Stimulated activated naive B cell treated with anti-CD40 and anti-IgM and Interleukin-4, amounts not matched to agents 10 μg/mL and 1 μg/mL and 100 μg/mL, for 72 hours (primary cell): Measurements from ENCODE around the gene CPLX1.
A peak's percentile ranks its signal among the peaks of the same experiment; 100 is the strongest.

Experiments
- ATAC-seq, 2 donors: fragments of 150-1000 bp; cut with Tn5 transposase; replicated peaks; 2 replicates each; pipeline ENCODE4 v1.10.0; 2021; ENCODE audit warnings: moderate library complexity in 1 of 2
- DNase-seq: peaks from one replicate; pipeline ENCODE4 v3.0.0; 2021
- H3K27ac Mint-ChIP-seq: one replicate; pipeline ENCODE4 v1.8.0; 2022; ENCODE audit warnings: mild to moderate bottlenecking, mixed read lengths
- H3K27me3 Mint-ChIP-seq, 2 donors: one replicate each; pipeline ENCODE4 v1.8.0; 2022; ENCODE audit warnings: mixed read lengths in 2 of 2
- H3K36me3 Mint-ChIP-seq, 2 donors: one replicate each; pipeline ENCODE4 v1.8.0; 2022; ENCODE audit warnings: mixed read lengths in 2 of 2, mild to moderate bottlenecking in 1 of 2
- H3K4me1 Mint-ChIP-seq, 2 donors: one replicate each; pipeline ENCODE4 v1.8.0; 2022; ENCODE audit warnings: mixed read lengths in 2 of 2, mild to moderate bottlenecking in 1 of 2
- H3K4me3 Mint-ChIP-seq, 2 donors: one replicate each; pipeline ENCODE4 v1.8.0; 2022; ENCODE audit warnings: mild to moderate bottlenecking in 2 of 2, mixed read lengths in 2 of 2, moderate library complexity in 1 of 2
- H3K9me3 Mint-ChIP-seq, 2 donors: one replicate each; pipeline ENCODE4 v1.8.0; 2022; ENCODE audit warnings: mixed read lengths in 2 of 2, mild to moderate bottlenecking in 1 of 2

Gene CPLX1

DNA sequence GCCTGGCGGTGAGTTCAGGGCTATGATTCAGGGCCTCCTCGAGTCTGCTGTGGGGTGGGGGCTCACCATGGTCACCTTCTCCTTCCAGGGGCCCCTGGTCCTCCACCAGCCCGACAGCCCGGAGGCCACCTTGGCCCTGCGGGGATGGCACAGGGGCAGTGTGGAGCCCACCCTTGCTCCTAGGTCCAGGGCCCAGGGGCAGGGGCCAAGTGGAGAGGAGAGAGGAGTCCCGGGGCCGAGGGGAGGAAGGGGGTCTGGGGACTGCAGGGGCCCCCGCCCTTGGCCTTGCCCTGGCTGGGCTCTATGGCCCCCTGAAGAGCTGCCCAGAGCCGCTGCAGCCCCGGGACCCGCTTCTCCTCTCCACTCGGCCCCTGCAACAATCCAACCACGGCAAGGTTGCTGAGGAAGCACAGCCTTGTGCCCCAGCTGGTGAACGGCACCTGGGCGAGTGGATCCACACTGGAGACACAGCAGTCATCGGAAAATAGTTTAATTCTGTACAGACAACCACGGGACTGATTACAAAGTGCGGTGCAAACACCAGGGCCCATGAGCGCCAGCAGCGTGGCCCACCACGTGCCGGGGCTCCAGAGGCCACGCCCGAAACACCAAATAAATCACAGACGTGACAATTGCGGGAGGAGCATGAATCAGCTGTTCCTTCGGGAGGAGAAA lies 23.0 kb upstream of the CPLX1 start:
- peaks cover 56 to 67% of the 10 kb centered on the region in 2 donors for H3K36me3 Mint-ChIP-seq
- H3K27me3 Mint-ChIP-seq: no peaks in the 10 kb centered on the region
- ATAC-seq (no peak), DNase-seq (no peak)
- no peaks in the 10 kb centered on the region for H3K4me1 Mint-ChIP-seq
- peaks cover 4% of the 10 kb centered on the region in 2 donors for H3K9me3 Mint-ChIP-seq
- no peak overlapping the region for H3K27ac Mint-ChIP-seq
- H3K4me3 Mint-ChIP-seq: no peak overlapping the region

DNA sequence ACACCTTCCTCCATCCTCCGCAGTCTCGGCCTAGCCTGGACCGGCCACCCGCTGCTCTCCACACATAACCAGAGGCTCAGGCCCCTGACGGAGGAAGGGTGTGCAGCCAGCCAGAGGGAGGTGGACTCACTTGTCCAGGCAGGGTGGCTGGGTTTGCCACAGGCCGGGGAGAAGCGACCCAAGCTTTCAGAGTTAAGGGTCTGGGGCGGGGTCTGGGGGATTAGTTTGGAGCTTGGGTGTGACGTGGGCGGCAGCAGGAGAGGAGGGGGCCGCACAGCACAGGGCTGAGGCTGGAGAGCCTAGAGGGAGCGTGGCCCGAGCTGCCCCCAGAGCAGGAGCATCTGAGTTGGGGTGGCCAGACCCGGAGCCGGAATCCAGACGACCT lies 22.4 kb upstream of the CPLX1 start:
- DNase-seq: no peak
- no peak overlapping the region for H3K4me3 Mint-ChIP-seq
- no peaks in the 10 kb centered on the region for H3K27me3 Mint-ChIP-seq
- peaks cover 59 to 64% of the 10 kb centered on the region in 2 donors for H3K36me3 Mint-ChIP-seq
- H3K4me1 Mint-ChIP-seq: no peaks in the 10 kb centered on the region
- H3K27ac Mint-ChIP-seq: no peak overlapping the region
- ATAC-seq: no peak
- H3K9me3 Mint-ChIP-seq: peaks cover 4% of the 10 kb centered on the region in 2 donors

DNA sequence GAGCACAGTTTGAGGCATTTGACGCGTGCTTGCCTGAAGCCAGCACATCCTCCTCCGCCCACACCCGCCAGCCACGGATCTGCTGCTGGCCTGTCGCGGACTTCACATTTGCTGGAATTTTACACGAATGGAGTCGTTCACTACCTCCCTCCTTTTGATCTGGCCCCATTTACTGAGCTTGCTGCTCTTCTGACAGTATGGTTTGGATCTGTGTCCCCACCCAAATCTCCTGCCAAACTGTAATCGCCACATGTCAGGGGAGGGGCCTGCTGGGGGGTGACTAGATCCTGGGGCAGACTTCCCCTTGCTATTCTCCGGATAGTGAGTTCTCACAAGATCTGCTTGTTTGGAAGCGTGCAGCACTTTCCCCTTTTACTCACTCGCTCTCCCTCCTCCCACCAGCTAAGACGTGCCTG lies 19.9 kb upstream of the CPLX1 start:
- H3K9me3 Mint-ChIP-seq: peaks cover 7% of the 10 kb centered on the region in 2 donors
- H3K27ac Mint-ChIP-seq: no peak overlapping the region
- no peak for ATAC-seq
- H3K27me3 Mint-ChIP-seq: no peaks in the 10 kb centered on the region
- no peaks in the 10 kb centered on the region for H3K4me1 Mint-ChIP-seq
- H3K36me3 Mint-ChIP-seq: peaks cover 58 to 60% of the 10 kb centered on the region in 2 donors
- no peak overlapping the region for H3K4me3 Mint-ChIP-seq
- DNase-seq: no peak

DNA sequence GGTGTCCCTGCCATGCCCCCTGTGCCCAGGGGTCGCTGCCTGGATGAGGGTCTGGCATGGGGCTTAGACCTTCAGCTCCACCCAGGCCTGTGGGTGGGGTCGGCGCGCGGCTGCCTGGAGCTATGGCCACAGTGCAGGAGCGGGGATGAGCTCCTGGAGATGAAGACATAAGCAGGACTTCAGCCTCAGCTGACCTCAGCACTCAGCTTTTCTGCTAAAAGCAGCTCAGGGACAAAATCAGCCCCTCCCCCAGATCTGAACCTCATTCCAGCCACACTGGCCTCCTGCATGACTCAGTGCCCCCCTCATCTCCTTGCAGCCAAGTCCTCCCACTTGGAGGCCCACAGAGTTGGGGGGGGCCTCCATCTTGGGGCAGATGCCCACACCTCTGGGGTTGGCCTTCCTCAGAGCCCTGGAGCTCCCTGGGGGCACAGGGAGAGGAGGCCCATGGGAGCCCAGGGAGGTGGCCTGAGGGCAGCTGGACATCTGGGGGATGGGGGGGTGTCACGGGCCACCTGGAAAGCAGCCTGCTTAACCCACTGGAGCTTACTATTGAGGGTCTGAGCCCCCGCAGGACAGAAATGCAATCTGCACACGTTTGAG lies 19.4 kb upstream of the CPLX1 start:
- Mint-ChIP-seq H3K27ac (no peak overlapping the region), H3K9me3 (peaks cover 7% of the 10 kb centered on the region in 2 donors), H3K4me1 (no peaks in the 10 kb centered on the region), H3K27me3 (no peaks in the 10 kb centered on the region), H3K4me3 (no peak overlapping the region), H3K36me3 (peaks cover 55 to 59% of the 10 kb centered on the region in 2 donors)
- ATAC-seq (no peak), DNase-seq (no peak)

DNA sequence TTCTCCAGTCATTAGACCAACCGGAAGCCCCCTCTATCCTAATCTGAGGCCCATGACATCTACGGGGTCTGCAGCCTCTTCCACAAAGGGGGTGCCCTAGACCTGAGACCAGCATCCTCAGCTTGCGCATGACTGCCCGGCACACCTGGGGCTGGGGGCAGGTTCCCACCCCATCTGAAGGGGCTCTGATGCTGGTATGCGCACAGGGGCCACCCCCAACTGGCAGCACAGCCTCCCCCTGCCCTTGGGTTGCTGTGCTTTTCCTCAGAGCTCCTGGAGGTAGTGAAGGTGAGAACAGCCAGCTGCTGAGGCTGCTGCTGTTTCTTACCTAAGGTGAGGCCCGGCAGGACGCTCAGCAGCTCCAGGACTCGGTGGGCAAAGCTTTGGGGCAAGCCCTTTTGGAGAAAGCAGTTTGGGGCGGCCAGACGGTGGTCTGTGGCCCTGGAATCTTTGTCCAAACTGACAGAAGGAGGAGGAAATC lies 18.9 kb upstream of the CPLX1 start:
- Mint-ChIP-seq H3K27ac (no peak overlapping the region), H3K27me3 (no peaks in the 10 kb centered on the region), H3K9me3 (peaks cover 7 to 9% of the 10 kb centered on the region in 2 donors), H3K36me3 (peaks cover 59% of the 10 kb centered on the region in 2 donors), H3K4me3 (no peak overlapping the region), H3K4me1 (no peaks in the 10 kb centered on the region)
- ATAC-seq (no peak), DNase-seq (no peak)

DNA sequence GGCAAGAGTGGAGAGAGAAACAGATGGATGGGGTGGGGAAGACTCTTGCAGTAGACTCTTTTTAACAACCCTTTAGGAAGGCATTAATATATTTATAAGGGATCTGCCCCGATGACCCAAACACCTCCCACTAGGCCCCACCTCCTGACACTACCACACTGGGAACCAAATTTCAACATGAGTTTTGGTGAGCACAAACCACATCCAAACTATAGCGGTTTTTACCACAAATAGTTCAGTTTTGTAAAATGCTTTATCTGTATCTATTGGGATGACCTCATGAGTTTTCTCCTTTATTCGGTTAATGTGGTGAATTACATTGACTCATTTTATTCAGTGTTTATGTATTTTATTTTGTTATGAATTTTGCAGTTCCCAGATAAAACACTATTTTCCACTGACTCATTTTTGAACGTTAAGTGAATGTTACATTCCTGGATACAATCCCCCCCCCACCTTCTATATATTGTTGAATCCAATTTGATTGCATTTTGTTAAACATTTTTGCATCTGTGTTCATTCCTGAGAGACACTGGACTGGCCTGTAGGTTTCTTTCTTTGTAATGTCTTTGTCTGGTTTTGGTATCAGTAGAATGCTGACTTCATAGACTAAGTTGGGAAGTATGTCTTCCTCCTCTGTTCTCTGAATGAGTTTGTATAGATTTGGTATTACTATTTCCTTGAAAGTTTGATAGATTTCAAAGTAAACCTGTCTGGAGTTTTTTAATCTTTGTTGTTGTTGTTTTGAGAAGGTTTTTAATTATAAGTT lies 13.9 kb upstream of the CPLX1 start:
- no peaks in the 10 kb centered on the region for H3K4me1 Mint-ChIP-seq
- DNase-seq (no peak), ATAC-seq (no peak)
- no peak overlapping the region for H3K27ac Mint-ChIP-seq
- H3K9me3 Mint-ChIP-seq: peaks cover 17 to 25% of the 10 kb centered on the region in 2 donors
- H3K27me3 Mint-ChIP-seq: no peaks in the 10 kb centered on the region
- H3K36me3 Mint-ChIP-seq: peaks cover 45 to 57% of the 10 kb centered on the region in 2 donors
- no peak overlapping the region for H3K4me3 Mint-ChIP-seq

DNA sequence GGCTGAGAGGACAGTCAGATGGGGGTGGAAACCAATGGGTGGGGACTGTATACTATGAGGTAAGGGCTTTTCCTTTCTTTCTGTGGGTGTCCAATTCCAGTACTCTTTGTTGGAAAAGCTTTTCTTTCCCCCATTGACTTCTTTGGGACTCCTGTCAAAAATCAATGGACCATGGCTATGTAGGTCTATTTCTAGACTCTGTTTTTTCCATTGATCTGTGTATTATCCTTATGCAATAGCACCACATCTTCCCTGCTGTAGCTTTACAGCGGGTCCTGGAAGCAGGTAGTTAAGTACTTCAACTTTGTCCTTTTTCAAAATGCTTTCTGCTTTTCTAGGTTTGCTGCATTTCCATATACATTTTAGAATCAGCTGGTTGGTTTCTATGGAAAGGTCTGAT lies 11.8 kb upstream of the CPLX1 start:
- Mint-ChIP-seq H3K36me3 (peaks cover 26 to 44% of the 10 kb centered on the region in 2 donors), H3K27me3 (no peaks in the 10 kb centered on the region), H3K4me1 (peaks cover 4 to 9% of the 10 kb centered on the region in 2 donors), H3K9me3 (peaks cover 14 to 22% of the 10 kb centered on the region in 2 donors), H3K27ac (no peak overlapping the region), H3K4me3 (no peak overlapping the region)
- ATAC-seq (no peak), DNase-seq (no peak)

DNA sequence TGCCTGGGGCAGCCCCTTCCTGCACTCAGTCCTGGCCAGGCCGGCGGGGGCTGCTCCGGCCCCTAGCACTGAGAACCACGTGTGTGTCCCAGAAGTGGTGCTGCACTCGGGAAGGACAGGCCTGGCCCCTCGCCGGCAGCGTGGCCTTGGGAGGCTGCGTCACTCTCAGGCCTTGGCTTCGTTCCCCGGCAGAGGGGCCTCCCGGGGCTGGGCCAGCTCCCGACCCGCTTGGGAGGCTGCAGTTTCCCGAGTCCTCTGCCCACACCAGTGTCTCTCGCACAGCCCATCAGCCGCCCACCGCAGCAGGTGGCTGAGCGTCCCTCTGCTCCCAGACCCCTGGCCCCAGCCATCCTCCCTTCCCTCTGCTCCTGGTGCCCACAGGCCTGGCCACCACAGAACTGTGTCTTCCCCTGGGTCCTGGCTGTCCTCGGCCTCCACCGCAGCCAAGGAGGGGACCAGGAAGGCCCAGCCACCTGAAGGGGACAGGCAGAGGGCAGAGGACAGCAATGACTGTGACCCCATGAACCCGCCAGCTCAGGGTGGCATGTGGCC lies 10.9 kb upstream of the CPLX1 start:
- H3K4me3 Mint-ChIP-seq: no peak overlapping the region
- no peak overlapping the region for H3K27ac Mint-ChIP-seq
- ATAC-seq (no peak), DNase-seq (no peak)
- H3K4me1 Mint-ChIP-seq: peaks cover 4 to 10% of the 10 kb centered on the region in 2 donors
- H3K36me3 Mint-ChIP-seq: peaks cover 21 to 38% of the 10 kb centered on the region in 2 donors
- H3K9me3 Mint-ChIP-seq: peaks cover 11 to 20% of the 10 kb centered on the region in 2 donors
- H3K27me3 Mint-ChIP-seq: no peaks in the 10 kb centered on the region

DNA sequence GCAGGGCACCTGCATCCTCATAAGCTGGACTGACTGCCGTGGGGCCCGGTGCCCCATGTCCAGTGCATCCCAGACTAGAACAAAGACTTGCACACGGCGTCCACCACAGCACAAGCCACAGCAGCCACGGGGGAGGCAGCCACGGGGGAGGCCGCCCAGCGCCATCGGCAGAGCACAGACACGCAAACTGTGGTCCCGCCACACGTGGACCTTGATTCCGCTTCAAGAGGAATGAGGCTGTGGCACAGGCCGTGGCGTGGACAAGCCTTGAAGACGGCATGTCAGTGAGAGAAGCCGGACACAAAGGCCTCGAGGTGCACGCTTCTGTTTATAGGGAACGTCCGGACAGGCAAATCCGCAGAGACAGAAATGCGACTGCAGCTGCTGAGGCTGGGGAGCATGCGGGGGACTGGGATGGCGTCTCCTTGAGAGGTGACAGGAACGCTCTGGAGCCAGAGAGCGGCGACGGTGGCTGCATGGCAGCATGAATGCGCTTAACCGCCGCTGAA lies 10.1 kb upstream of the CPLX1 start:
- DNase-seq: no peak
- peaks cover 4 to 10% of the 10 kb centered on the region in 2 donors for H3K4me1 Mint-ChIP-seq
- peaks cover 14 to 20% of the 10 kb centered on the region in 2 donors for H3K9me3 Mint-ChIP-seq
- H3K27me3 Mint-ChIP-seq: peaks cover 4 to 5% of the 10 kb centered on the region in 2 donors
- no peak overlapping the region for H3K4me3 Mint-ChIP-seq
- ATAC-seq: no peak
- H3K27ac Mint-ChIP-seq: no peak overlapping the region
- H3K36me3 Mint-ChIP-seq: peaks cover 18 to 33% of the 10 kb centered on the region in 2 donors

DNA sequence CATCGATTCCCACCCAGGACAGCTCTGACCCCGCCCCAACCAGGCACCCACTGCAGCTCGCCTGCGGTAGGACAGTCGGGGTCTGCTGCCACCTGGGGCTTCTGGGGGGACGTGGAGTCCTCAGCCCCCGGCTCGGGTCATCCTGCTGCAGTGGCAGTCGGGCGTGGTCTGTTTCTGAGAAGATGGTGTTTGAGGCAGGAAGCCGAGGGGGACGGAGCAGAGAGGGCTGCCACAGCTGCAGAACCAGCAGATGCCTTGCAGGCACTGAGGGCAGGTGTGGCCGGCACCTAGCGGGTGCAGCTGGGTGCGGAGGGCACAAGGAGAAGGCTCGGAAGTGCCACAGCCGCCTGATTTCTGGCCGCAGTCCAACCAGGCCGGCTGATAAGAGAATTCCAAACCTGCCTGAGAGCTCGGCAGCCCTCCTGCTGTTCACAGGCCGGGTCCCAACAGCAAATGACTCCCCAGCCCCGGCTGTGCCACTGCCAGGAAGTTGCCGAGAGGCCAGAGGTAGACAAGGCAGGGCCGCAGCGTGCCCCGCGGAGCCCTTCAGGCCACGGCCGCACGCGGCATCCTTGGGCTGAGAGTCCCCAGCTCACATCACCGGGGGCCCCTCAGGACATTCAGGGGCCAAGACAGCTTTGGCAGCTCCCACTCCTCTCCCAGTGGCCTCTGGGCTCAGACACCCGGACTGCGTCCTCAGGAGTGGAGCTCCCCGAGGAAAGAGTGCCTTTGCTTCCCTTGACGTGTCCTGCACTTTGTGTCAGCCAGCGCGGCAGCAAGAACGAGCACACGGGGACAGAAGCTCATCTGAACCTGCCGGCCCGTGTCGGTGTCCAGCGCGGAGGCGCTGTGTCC lies 9.4 kb upstream of the CPLX1 start:
- H3K4me1 Mint-ChIP-seq: peaks cover 4 to 10% of the 10 kb centered on the region in 2 donors
- peaks cover 18 to 31% of the 10 kb centered on the region in 2 donors for H3K36me3 Mint-ChIP-seq
- H3K4me3 Mint-ChIP-seq: no peak overlapping the region
- ATAC-seq (no peak), DNase-seq (no peak)
- H3K9me3 Mint-ChIP-seq: peaks cover 14 to 20% of the 10 kb centered on the region in 2 donors
- H3K27me3 Mint-ChIP-seq: peaks cover 8% of the 10 kb centered on the region in 2 donors
- no peak overlapping the region for H3K27ac Mint-ChIP-seq

DNA sequence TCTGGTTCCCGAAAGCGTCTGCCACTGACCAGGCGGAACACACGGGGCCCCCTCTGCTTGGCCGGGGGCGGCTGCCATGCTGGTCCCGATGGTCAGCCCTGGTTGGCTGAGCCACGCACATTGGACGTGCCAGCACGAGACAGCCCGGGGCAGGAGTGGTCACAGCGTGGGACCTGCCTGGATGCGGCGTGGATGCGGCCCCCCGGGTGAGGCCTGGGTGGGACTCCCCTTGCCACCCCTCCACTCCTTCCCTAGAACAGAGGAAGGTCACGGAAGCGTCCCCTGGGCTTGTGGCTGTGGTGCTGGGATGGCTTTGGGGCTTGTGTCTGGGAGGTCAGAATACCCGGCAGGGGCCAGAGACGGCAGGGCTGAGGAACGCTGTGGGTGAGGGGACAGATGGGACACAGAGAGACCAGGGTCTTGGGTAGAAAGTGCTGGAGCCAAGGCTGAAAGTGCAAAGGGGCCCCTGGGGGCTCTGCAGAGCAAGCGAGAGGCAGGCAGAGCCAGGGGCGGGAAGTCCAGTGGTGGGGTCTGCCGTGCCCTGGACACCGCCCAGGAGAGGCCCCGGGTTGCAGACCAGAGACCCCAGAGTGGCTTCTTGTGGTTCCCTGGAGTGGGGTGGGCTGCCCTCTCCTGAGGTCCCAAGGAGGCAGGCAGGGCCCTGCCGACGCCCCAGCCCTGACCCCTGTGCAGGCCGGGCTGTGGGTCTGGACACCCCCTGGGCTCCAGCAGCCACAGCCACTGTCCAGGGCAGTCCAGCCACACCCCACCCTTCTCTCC lies 8.6 kb upstream of the CPLX1 start:
- Mint-ChIP-seq H3K9me3 (peaks cover 11 to 16% of the 10 kb centered on the region in 2 donors), H3K36me3 (peaks cover 11 to 25% of the 10 kb centered on the region in 2 donors), H3K27ac (no peak overlapping the region), H3K4me1 (peaks cover 4 to 10% of the 10 kb centered on the region in 2 donors), H3K4me3 (no peak overlapping the region), H3K27me3 (peaks cover 11 to 12% of the 10 kb centered on the region in 2 donors)
- no peak for DNase-seq
- ATAC-seq: no peak

DNA sequence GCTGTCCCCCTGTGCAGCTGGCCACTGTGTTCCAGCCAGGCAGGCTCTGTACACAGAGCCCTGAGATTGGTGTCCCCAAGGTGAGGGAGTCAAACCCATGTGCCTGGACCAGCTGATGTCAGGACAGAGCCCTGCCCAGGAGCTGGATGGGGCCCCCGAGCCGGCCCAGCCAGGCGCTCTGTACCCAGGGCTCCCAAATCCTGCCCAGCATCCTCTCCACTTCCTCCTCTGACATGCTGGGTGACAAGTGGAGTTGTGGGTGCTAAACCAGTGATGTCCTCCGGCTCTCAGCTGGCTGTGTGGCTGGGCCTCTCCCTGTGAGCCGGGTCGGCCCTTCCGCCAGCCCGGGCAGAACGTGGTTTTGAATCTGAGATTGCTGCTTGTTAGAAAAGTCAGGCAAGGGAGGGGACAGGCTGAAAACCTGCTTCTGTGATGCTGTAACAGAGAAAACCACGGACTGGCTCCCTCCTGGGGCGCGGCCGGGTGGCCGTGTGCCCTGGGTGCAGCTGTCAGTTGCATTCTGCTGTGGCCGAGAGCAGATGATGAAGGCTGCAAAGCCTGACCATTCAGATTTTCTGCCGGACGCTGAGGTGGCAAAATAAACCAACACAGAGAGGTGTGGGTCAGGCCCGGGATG lies 7.9 kb upstream of the CPLX1 start:
- DNase-seq: no peak
- peaks cover 10 to 18% of the 10 kb centered on the region in 2 donors for H3K36me3 Mint-ChIP-seq
- no peak overlapping the region for H3K4me3 Mint-ChIP-seq
- peaks cover 9 to 15% of the 10 kb centered on the region in 2 donors for H3K9me3 Mint-ChIP-seq
- peaks cover 13 to 16% of the 10 kb centered on the region in 2 donors for H3K27me3 Mint-ChIP-seq
- ATAC-seq: peak; percentile 26 to 38
- H3K4me1 Mint-ChIP-seq: peaks cover 4 to 10% of the 10 kb centered on the region in 2 donors
- H3K27ac Mint-ChIP-seq: no peak overlapping the region
